NCI-H446 (cell line): ENCODE results near the gene CDC25B.

Experiments used
- DNase-seq, 2 experiments: peaks; one replicate each; lab custom pipeline; 2025; lab: John Stamatoyannopoulos, UW

Gene CDC25B

GRCh38 chr20:3804254-3804751 lies 8.2 kb downstream of the CDC25B start:
- DNase-seq = no peak

GRCh38 chr20:3804781-3805180 lies 8.7 kb downstream of the CDC25B start:
- DNase-seq = no peak

- DNase-seq = no peak
Measured at GRCh38 chr20:3808544-3808943, 12.4 kb downstream of the CDC25B start.

- DNase-seq = peak; percentile 95 to 99
Measured at GRCh38 chr20:3811467-3812258, 15.6 kb downstream of the CDC25B start.

GRCh38 chr20:3812259-3812681 lies 16.2 kb downstream of the CDC25B start:
- DNase-seq = no peak

GRCh38 chr20:3812975-3813847 lies 17.1 kb downstream of the CDC25B start:
- no peak for DNase-seq

- DNase-seq = no peak
Measured at GRCh38 chr20:3813848-3814581, 17.9 kb downstream of the CDC25B start.

GRCh38 chr20:3814928-3815495 lies 18.9 kb downstream of the CDC25B start:
- DNase-seq = no peak

- DNase-seq = no peak
Measured at GRCh38 chr20:3815703-3816315, 19.7 kb downstream of the CDC25B start.

- peak; percentile 23 to 65 for DNase-seq
Measured at GRCh38 chr20:3818155-3819151, 22.3 kb downstream of the CDC25B start.

- no peak for DNase-seq
Measured at GRCh38 chr20:3819411-3820047, 23.4 kb downstream of the CDC25B start.

GRCh38 chr20:3820048-3820900 lies 24.2 kb downstream of the CDC25B start, which contains the start of gene AP5S1:
AP5S1 (plus strand) TSS chr20:3820547; CDS start chr20:3822118, 1,571 bp downstream.
- DNase-seq = peak; percentile 93 to 96

- DNase-seq = no peak
Measured at GRCh38 chr20:3820901-3821727, 25.0 kb downstream of the CDC25B start.

- DNase-seq = no peak
Measured at GRCh38 chr20:3821996-3822395, 25.9 kb downstream of the CDC25B start.

GRCh38 chr20:3823881-3824280 lies 27.8 kb downstream of the CDC25B start:
- DNase-seq = no peak

GRCh38 chr20:3825526-3825925 lies 29.4 kb downstream of the CDC25B start:
- no peak for DNase-seq

- DNase-seq = no peak
Measured at GRCh38 chr20:3826420-3826819, 30.3 kb downstream of the CDC25B start.

- no peak for DNase-seq
Measured at GRCh38 chr20:3828798-3829197, 32.7 kb downstream of the CDC25B start.
